Measurements from ENCODE around the gene ACADL.

DNA sequence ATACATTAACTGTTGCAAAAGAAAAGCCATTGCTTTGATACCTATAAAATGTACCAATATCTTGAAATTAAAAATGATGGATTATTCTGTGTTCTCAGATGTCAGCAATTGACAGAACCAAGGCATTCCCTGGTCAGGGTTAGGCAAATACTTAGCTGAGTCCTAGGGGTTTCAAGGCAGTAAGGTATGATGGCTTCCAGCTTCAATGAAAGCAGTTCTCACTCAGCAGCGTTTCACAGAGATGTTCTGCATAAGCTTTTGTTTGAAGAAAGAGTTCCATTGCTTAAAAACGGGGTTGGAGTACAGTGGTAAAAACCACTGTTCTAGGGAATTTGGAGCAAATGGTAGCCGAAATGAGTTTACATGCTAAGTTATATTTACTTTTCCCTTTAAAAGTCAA is 37.1 kb downstream of the ACADL start:
- TF ChIP-seq, protein P1, sequence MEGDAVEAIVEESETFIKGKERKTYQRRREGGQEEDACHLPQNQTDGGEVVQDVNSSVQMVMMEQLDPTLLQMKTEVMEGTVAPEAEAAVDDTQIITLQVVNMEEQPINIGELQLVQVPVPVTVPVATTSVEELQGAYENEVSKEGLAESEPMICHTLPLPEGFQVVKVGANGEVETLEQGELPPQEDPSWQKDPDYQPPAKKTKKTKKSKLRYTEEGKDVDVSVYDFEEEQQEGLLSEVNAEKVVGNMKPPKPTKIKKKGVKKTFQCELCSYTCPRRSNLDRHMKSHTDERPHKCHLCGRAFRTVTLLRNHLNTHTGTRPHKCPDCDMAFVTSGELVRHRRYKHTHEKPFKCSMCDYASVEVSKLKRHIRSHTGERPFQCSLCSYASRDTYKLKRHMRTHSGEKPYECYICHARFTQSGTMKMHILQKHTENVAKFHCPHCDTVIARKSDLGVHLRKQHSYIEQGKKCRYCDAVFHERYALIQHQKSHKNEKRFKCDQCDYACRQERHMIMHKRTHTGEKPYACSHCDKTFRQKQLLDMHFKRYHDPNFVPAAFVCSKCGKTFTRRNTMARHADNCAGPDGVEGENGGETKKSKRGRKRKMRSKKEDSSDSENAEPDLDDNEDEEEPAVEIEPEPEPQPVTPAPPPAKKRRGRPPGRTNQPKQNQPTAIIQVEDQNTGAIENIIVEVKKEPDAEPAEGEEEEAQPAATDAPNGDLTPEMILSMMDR (IDR thresholded peaks at IDR 0.05; ENCODE audit: poor library complexity, severe bottlenecking), result no peak
- TF ChIP-seq POLR2AphosphoS5 (IDR thresholded peaks at IDR 0.05) (no peak), EZH2 (IDR thresholded peaks at IDR 0.05; ENCODE audit: borderline replicate concordance, insufficient read depth, low read length, poor library complexity, severe bottlenecking) (no peak), SMC3 (conservative IDR thresholded peaks at IDR 0.05; ENCODE audit: poor library complexity) (no peak), RAD21 (conservative IDR thresholded peaks at IDR 0.05) (no peak), MXI1 (conservative IDR thresholded peaks at IDR 0.05; ENCODE audit: poor library complexity, severe bottlenecking) (no peak), TAF1 (IDR thresholded peaks at IDR 0.05; ENCODE audit: low read depth) (no peak)
- TF ChIP-seq, protein P2, sequence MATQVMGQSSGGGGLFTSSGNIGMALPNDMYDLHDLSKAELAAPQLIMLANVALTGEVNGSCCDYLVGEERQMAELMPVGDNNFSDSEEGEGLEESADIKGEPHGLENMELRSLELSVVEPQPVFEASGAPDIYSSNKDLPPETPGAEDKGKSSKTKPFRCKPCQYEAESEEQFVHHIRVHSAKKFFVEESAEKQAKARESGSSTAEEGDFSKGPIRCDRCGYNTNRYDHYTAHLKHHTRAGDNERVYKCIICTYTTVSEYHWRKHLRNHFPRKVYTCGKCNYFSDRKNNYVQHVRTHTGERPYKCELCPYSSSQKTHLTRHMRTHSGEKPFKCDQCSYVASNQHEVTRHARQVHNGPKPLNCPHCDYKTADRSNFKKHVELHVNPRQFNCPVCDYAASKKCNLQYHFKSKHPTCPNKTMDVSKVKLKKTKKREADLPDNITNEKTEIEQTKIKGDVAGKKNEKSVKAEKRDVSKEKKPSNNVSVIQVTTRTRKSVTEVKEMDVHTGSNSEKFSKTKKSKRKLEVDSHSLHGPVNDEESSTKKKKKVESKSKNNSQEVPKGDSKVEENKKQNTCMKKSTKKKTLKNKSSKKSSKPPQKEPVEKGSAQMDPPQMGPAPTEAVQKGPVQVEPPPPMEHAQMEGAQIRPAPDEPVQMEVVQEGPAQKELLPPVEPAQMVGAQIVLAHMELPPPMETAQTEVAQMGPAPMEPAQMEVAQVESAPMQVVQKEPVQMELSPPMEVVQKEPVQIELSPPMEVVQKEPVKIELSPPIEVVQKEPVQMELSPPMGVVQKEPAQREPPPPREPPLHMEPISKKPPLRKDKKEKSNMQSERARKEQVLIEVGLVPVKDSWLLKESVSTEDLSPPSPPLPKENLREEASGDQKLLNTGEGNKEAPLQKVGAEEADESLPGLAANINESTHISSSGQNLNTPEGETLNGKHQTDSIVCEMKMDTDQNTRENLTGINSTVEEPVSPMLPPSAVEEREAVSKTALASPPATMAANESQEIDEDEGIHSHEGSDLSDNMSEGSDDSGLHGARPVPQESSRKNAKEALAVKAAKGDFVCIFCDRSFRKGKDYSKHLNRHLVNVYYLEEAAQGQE (IDR thresholded peaks at IDR 0.05; ENCODE audit: borderline replicate concordance), result no peak
